Keratinocyte (primary cell): ENCODE measurements around the gene LRP3. TPM values are rescaled to one million over a fixed set of nuclear protein-coding genes. Genes with fewer than 3 reads are reported as not detected.

Source experiments
- DNase-seq: peaks from one replicate; pipeline ENCODE4 v3.0.0-alpha.2; 2011; ENCODE audit warnings: low read depth, missing footprints, low spot score
- FAIRE-seq: peaks from 2 replicates; lab custom pipeline; 2011; peaks lifted over from hg19 to GRCh38; lab: Jason Lieb, UNC
- H2AFZ ChIP-seq: 2 replicates; pipeline ENCODE4 v1.6.0; 2012; ENCODE audit warnings: low read length, control low read depth, inconsistent platforms; ENCODE audit not compliant: control insufficient read depth
- H3K27ac ChIP-seq: 2 replicates; pipeline ENCODE4 v1.5.1; 2011; ENCODE audit warnings: low read length; ENCODE audit not compliant: control insufficient read depth, insufficient read depth
- H3K27me3 ChIP-seq: 3 replicates; pipeline ENCODE4 v1.6.0; 2011; ENCODE audit warnings: low read length; ENCODE audit not compliant: control insufficient read depth, insufficient read depth; ENCODE audit errors: extremely low read depth
- H3K36me3 ChIP-seq, 2 experiments: 2 replicates in 1 of 2; 3 replicates in 1 of 2; pipeline ENCODE4 v1.5.1; 2011; ENCODE audit warnings: low read length in 2 of 2, mild to moderate bottlenecking in 1 of 2; ENCODE audit not compliant: control insufficient read depth in 2 of 2, insufficient read depth in 2 of 2; ENCODE audit errors: extremely low read depth in 1 of 2
- H3K4me1 ChIP-seq: 3 replicates; pipeline ENCODE4 v1.5.1; 2011; ENCODE audit warnings: low read length; ENCODE audit not compliant: control insufficient read depth, insufficient read depth; ENCODE audit errors: extremely low read depth
- H3K4me2 ChIP-seq: 3 replicates; pipeline ENCODE4 v1.6.0; 2011; ENCODE audit warnings: low read depth, low read length; ENCODE audit not compliant: control insufficient read depth, insufficient read depth; ENCODE audit errors: extremely low read depth
- H3K4me3 ChIP-seq, 3 experiments: fragments of 200-600 bp in 1 of 3; sonication (generic) in 1 of 3; 2 replicates in 2 of 3; 3 replicates in 1 of 3; pipeline ENCODE4 v1.5.1; 2011 to 2016; ENCODE audit warnings: low read length in 3 of 3, mild to moderate bottlenecking in 3 of 3, control low read depth in 2 of 3, inconsistent platforms in 1 of 3, low read depth in 1 of 3, mixed read lengths in 1 of 3, mixed run types in 1 of 3, moderate library complexity in 1 of 3; ENCODE audit not compliant: control insufficient read depth in 2 of 3, insufficient read depth in 2 of 3; ENCODE audit errors: extremely low read depth in 1 of 3
- H3K79me2 ChIP-seq: 2 replicates; pipeline ENCODE4 v1.6.0; 2012; ENCODE audit warnings: low read length; ENCODE audit not compliant: control insufficient read depth, insufficient read depth
- H3K9ac ChIP-seq: 3 replicates; pipeline ENCODE4 v1.6.0; 2011; ENCODE audit warnings: low read length; ENCODE audit not compliant: control insufficient read depth, insufficient read depth; ENCODE audit errors: extremely low read depth
- H3K9me1 ChIP-seq: 3 replicates; pipeline ENCODE4 v1.6.0; 2011; ENCODE audit warnings: low read length; ENCODE audit not compliant: control insufficient read depth, insufficient read depth; ENCODE audit errors: extremely low read depth
- H3K9me3 ChIP-seq: 2 replicates; pipeline ENCODE4 v1.5.1; 2012; ENCODE audit warnings: low read depth, low read length; ENCODE audit not compliant: control insufficient read depth
- H4K20me1 ChIP-seq: 3 replicates; pipeline ENCODE4 v1.6.0; 2011; ENCODE audit warnings: low read length; ENCODE audit not compliant: control insufficient read depth, insufficient read depth; ENCODE audit errors: extremely low read depth
- CTCF ChIP-seq, 3 experiments: IDR thresholded peaks in 1 of 3; conservative IDR thresholded peaks in 1 of 3; optimal IDR thresholded peaks in 1 of 3; 2 replicates in 2 of 3; 3 replicates in 1 of 3; pipeline versions ENCODE3 to v1.5.1; 2011; ENCODE audit warnings: low read length in 3 of 3, mild to moderate bottlenecking in 3 of 3, moderate library complexity in 2 of 3, control low read depth in 1 of 3, inconsistent platforms in 1 of 3; ENCODE audit not compliant: insufficient read depth in 2 of 3; ENCODE audit errors: extremely low read depth in 1 of 3
- EZH2 ChIP-seq: IDR thresholded peaks from one replicate; pipeline ENCODE4 v1.6.1; 2012; ENCODE audit warnings: inconsistent platforms, mild to moderate bottlenecking, low read length, moderate library complexity
- dilution Hi-C: fragments of 300-500 bp; cut with MboI; formaldehyde crosslinking; loops from one replicate; pipeline ENCODE4 v1.7.0; 2020; ENCODE audit warnings: low sequenced_read_pairs; ENCODE audit not compliant: extremely low pct_ligation_motif_present
- polyA plus RNA-seq, 5 experiments: library from polyadenylated mRNA; depleted of rRNA in 3 of 5; stranded (reverse) in 3 of 5; stranded (forward) in 1 of 5; unstranded in 1 of 5; fragments of >200 nt; gene quantifications; 1 replicate in 1 of 5; 2 replicates in 3 of 5; 3 replicates in 1 of 5; pipeline versions ENCODE4 v1.2.1 to v1.2.3, GENCODE V29; 2011 to 2012; ENCODE audit warnings: missing spikeins in 2 of 5, low read depth in 1 of 5, low replicate concordance in 1 of 5

The LRP3 gene
- polyA plus RNA-seq, 1 donor (not counting 4 experiments of a cell fraction or from before 2014, with no cell fraction given): 5.0 TPM

- dilution Hi-C loops: no loop called here
- Histone ChIP-seq H3K27me3 (no peaks in the 10 kb centered on the region), H2AFZ (no peak overlapping the region), H3K4me3 (no peak overlapping the region), H3K9ac (no peak overlapping the region), H3K79me2 (no peaks in the 10 kb centered on the region), H3K4me2 (no peak overlapping the region), H3K9me3 (peaks cover 2% of the 10 kb centered on the region), H3K9me1 (no peaks in the 10 kb centered on the region), H4K20me1 (no peaks in the 10 kb centered on the region), H3K36me3 (no peaks in the 10 kb centered on the region), H3K27ac (no peak overlapping the region), H3K4me1 (no peaks in the 10 kb centered on the region)
- no peak for FAIRE-seq
- DNase-seq: no peak
- TF ChIP-seq CTCF (optimal IDR thresholded peaks at IDR 0.05 in 1 of 3, IDR thresholded peaks at IDR 0.05 in 1 of 3, conservative IDR thresholded peaks at IDR 0.05 in 1 of 3; ENCODE audit: extremely low read depth in 1 of 3, insufficient read depth in 2 of 3, low read length in 3 of 3) (no peak), EZH2 (no peak)
These were observed 60.2 kb downstream of the LRP3 start for GRCh38 chr19:33254245-33254824.

GRCh38 chr19:33255781-33256180 lies 61.7 kb downstream of the LRP3 start:
- H3K4me2 ChIP-seq: no peak overlapping the region
- H4K20me1 ChIP-seq: no peaks in the 10 kb centered on the region
- no peaks in the 10 kb centered on the region for H3K36me3 ChIP-seq
- FAIRE-seq (no peak), DNase-seq (no peak)
- H3K9me3 ChIP-seq: peaks cover 2% of the 10 kb centered on the region
- no peak overlapping the region for H3K27ac ChIP-seq
- dilution Hi-C loops: no loop called here
- H3K79me2 ChIP-seq: no peaks in the 10 kb centered on the region
- H3K9ac ChIP-seq: no peak overlapping the region
- H3K9me1 ChIP-seq: no peaks in the 10 kb centered on the region
- no peak overlapping the region for H3K4me3 ChIP-seq
- TF ChIP-seq CTCF (optimal IDR thresholded peaks at IDR 0.05 in 1 of 3, IDR thresholded peaks at IDR 0.05 in 1 of 3, conservative IDR thresholded peaks at IDR 0.05 in 1 of 3; ENCODE audit: extremely low read depth in 1 of 3, insufficient read depth in 2 of 3, low read length in 3 of 3) (no peak), EZH2 (no peak)
- H3K4me1 ChIP-seq: no peaks in the 10 kb centered on the region
- H3K27me3 ChIP-seq: no peaks in the 10 kb centered on the region
- H2AFZ ChIP-seq: no peak overlapping the region
